Stomach (tissue), 4 donors: ENCODE results near the gene ATL1.

ENCODE experiments used
- EP300 ChIP-seq: sonication (generic); formaldehyde crosslinking; IDR thresholded peaks from one replicate; pipeline ENCODE4 v1.6.1; 2017; ENCODE audit warnings: antibody characterized with exemption
- POLR2A ChIP-seq, 4 donors: fragments of 450-650 bp; IDR thresholded peaks; one replicate each; pipeline ENCODE4 v1.6.1; 2016; ENCODE audit warnings: antibody characterized with exemption in 4 of 4, control low read depth in 2 of 4, mild to moderate bottlenecking in 1 of 4, moderate library complexity in 1 of 4
- POLR2AphosphoS5 ChIP-seq, 3 donors: sonication (generic); formaldehyde crosslinking; IDR thresholded peaks; one replicate each; pipeline ENCODE4 v1.6.1; 2016; ENCODE audit warnings: antibody characterized with exemption in 3 of 3
- TF ChIP-seq, protein P1 (sequence below), 7 experiments: fragments of 450-650 bp in 4 of 7; fragments of 200-600 bp in 3 of 7; sonication (generic) in 3 of 7; IDR thresholded peaks; one replicate each; pipeline ENCODE4 v1.5.1; 2016 to 2019; ENCODE audit warnings: antibody characterized with exemption in 7 of 7, control low read depth in 2 of 7, mild to moderate bottlenecking in 1 of 7

DNA sequence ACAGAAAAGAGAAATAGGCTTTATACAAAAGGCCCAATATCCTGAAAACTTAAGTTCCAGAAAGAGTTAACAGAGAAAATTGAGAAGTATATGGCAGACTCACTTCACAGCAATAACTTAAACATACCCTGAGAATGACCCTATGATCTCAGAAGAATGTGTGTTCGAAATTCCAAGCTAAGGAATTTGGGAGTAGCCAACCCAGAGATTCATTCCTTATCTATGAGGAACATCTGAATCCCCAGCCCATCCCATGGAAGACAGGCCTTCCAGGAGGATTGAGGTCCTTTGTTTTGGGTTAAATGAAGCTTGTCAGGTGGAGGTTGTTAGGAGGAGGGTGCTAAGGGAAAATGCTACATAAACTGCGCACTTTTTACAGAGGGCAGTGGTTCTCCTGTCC, 115.7 kb downstream of the ATL1 start:
- TF ChIP-seq, protein P1, sequence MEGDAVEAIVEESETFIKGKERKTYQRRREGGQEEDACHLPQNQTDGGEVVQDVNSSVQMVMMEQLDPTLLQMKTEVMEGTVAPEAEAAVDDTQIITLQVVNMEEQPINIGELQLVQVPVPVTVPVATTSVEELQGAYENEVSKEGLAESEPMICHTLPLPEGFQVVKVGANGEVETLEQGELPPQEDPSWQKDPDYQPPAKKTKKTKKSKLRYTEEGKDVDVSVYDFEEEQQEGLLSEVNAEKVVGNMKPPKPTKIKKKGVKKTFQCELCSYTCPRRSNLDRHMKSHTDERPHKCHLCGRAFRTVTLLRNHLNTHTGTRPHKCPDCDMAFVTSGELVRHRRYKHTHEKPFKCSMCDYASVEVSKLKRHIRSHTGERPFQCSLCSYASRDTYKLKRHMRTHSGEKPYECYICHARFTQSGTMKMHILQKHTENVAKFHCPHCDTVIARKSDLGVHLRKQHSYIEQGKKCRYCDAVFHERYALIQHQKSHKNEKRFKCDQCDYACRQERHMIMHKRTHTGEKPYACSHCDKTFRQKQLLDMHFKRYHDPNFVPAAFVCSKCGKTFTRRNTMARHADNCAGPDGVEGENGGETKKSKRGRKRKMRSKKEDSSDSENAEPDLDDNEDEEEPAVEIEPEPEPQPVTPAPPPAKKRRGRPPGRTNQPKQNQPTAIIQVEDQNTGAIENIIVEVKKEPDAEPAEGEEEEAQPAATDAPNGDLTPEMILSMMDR (IDR thresholded peaks at IDR 0.05): no peak
- TF ChIP-seq POLR2A (IDR thresholded peaks at IDR 0.05) (no peak), POLR2AphosphoS5 (IDR thresholded peaks at IDR 0.05) (no peak), EP300 (no peak)
